GM19240 (cell line): ENCODE measurements around the gene LRMDA.

Experiments
- DNase-seq: peaks from one replicate; pipeline ENCODE4 v3.0.0; 2011; ENCODE audit warnings: low spot score; ENCODE audit not compliant: insufficient read length

Gene LRMDA

DNA sequence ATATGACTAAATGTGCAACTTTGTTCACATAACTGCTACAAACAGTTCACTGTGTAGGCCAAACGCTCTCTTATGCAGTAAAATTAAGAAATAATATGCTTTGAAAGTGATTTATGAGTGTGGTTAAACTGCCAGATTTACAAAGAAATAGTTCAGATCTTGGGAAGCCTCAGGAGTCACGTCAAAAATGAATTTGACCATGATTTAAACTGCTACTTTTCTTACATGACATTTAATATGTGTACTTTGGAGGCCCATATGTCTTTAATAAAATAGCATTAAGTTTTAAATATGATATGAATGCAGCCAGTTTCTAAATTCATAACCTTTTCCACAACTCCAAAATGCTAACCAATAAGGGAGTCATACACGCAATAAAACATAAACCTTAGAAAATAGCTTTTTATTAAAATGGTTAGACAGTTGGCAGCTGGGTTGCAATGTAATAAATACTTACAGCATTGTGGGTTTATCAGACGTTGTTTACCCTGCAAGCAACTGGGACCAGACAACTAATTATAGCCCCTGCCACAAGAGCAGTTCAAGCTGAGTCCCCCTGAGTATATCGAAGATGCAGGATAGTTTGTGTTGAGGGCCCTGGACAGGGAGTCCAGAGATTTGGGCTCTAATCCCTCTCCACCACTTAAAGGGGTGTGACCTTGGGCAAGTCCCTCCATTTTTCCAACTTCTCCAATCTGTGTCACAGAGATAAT, 640.4 kb downstream of the LRMDA start:
- DNase-seq = no peak

DNA sequence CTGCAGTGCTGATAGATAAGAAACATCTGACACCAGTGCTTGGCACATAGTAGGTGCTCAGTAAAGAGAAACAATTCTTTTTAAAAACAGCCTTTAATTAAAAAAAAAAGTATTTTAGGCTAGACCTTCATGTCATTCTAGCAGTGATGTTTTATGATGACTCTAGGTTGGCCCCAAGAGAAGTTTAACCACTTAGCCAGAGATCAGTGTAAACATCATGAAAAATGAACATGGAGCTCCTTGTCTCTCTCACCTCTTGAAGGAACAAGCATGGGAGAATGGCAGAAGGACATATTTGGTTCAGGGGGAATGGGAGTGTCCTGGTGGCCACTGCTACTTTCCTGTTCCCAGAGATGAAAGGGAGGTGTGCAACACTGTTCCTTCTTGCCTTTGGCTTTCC, 641.0 kb downstream of the LRMDA start:
- no peak for DNase-seq

DNA sequence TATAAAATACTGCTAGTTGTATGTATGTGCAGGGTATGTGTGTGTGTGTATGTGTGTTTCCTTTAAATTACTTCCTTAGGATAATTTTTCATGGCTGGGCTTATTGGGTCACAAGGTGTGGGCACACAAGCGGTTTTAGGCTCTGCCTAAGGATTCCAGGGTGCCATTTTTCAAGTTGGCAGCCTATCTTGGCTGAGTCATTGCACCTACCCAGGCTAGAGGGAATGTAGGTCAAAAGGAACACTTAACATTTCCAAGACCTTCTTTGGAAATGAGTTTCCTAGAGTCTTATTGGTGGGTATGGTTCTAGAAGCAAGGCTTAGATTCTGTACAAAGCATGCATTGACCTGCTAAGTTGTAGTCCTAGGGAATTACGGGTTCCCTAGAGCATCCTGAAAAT, 642.1 kb downstream of the LRMDA start:
- DNase-seq = no peak

DNA sequence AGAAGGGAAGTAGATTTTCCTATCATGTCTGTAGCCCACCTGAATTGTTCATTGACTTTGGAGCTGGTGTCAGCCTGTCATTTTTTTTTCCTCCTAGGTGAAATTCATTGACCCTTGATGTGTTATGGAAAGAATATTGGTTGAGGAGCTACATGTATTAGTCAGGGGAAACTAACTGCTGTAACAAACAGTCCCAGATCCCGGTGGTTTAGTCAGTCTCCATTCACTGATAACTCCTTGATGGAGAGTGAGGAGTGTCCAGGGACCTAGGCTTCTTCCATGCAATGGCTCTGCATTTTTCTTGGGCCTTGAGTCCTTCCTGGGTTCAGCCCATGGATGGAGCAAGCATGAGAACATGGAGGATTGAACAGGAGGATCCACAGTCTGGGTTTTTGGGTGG, 643.2 kb downstream of the LRMDA start:
- no peak for DNase-seq

DNA sequence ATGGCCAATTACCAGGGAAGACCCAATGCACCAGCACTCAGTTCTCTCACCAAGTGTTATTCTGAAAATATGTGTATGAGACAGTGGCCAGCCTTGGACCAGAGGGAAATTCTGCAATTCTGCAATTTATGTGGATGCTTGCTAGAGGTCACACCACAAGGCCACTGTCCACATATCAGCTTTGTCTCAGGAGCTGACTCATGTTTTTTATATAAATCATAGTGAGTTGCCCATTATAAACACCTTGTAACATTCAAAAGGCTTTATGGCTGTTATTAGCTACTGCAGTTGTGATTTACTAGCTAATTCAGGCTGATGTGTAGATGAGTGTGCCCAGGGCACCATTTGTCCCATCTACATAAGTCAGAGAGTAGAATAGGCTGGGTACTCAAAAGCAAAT, 649.0 kb downstream of the LRMDA start:
- DNase-seq = no peak

DNA sequence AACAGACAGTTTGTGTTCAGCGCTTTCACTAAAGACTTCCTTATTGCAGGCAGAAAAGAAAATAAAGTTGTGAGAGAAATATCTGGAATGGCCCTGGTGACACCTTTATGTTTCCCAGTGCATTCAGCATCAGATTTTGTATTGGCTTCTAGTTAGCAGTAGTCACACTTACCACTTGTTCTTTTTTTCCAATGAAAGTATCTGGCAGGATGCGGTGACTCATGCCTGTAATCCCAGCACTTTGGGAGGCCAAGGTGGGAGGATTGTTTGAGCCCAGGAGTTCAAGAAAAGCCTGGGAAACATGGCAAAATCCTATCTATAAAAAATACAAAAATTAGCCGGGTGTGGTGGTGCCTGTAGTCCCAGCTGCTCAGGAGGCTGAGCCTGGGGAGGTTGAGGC, 649.6 kb downstream of the LRMDA start:
- DNase-seq = no peak

DNA sequence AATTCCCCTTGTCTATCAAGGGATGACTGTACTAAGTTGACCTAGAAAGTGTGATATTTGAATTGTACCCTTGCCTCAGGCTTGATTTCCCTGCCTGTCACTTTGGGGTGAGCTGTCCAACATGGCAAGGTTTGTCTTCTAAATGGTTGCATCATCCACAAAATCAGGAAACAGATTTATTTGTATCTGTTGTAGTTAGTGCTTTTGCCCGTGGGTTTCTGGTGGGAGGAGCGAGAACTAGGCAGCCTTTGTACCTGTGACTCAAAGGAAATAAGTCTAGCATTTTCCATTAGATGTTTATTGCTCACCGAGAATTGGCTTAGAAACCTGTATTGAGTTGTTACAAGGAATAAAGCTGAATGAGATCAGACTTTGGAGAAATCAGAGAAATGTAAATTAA, 650.8 kb downstream of the LRMDA start:
- DNase-seq = no peak

DNA sequence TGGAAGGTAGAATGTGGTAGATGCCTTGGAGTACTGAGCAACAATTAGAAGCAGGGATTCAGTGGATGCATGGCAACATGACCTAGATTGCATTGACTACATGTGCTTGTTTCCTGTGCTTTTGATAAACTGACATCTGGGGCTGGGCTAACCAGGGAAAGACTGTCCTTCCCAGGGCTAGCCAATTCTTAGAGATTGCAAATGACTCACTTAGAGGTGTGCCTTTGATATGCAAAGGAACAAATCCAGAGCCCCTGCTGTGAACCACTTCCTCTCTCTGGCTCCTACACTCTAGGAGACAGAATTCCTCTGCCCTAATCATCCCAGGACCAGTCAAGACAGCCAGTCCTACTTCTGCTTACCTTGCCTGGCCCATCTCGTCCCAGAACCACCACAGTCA, 651.5 kb downstream of the LRMDA start:
- no peak for DNase-seq

DNA sequence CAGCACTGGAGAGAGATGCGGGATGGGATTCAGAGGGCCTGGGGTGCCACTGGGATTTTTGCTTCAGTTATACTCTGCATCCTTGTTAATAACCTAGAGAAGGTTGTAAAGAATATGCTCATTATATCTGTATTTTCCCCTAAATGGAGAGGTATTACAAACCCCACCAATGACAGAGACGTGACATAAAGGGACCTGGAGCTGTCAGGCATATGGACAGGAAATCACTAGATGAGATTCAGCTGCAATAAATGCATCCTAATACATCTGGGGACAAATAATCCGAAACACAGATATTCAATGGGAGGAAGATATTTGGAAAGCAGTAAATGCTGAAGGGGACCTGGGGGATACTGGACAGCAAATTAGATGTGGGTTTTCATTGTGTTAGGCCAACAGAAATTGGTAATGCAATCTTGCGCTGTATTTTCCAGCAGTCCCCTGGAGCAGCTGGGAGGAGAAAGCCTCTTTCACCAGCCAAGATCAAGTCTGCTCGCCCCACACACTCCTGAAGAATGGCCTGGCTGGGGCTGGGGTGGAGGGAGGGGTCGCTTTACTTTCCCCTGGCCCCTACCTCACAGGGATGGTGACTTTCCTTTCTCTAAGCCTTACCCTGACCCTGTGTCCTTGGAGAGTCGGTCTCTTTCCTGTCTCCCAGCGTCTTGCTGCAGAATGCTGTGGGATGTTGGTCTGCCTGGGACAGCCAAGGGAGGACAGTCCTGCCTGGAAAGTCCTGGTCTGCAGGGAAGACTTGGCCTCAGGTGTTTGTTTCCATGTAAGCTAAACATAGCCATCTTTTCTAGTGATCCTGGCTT, 653.8 kb downstream of the LRMDA start:
- DNase-seq = no peak

DNA sequence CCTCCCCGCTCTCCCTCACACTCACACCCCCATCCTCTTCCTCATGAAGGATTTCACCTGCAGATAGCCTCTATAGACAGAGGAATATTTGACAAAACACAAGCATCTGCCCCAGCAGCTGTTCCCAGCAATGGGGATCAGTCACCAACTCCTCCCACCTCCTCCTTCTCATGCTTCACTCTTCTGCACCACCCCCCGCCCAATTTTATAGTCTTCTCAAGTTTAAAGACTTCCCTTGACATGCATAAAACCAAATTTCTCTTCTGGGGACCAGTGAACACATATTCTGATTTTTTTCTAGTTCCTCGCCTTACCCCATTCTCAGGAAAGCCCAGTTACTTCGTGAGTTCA, 654.4 kb downstream of the LRMDA start:
- DNase-seq = no peak

DNA sequence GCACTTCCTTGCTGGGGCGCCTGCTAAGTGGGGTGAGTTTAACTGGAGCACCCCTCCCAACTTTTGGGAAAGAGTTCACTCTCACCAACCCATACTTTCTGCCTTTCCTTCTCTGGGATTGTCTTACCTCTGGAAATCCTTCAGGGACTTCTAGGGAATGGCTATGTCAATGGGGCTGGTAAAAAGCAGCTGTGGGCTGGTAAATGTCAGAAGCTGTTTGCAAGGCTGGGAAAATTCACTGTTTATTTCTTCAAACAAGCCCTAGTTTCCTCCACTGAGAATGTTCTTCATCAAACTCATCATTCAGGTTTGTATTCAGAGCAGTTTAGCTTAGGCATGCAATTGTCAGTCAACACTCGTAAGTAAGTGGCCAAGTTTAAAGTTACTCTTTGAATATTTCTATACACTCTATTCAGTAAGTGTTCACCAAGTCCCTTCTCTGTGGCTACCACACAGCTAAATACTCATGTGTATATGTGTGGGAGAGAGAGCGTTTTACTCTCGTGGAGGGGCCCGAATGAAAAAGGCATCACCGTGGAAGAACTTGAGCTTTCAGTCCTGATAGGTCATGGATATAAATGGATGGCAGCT, 654.8 kb downstream of the LRMDA start:
- no peak for DNase-seq

DNA sequence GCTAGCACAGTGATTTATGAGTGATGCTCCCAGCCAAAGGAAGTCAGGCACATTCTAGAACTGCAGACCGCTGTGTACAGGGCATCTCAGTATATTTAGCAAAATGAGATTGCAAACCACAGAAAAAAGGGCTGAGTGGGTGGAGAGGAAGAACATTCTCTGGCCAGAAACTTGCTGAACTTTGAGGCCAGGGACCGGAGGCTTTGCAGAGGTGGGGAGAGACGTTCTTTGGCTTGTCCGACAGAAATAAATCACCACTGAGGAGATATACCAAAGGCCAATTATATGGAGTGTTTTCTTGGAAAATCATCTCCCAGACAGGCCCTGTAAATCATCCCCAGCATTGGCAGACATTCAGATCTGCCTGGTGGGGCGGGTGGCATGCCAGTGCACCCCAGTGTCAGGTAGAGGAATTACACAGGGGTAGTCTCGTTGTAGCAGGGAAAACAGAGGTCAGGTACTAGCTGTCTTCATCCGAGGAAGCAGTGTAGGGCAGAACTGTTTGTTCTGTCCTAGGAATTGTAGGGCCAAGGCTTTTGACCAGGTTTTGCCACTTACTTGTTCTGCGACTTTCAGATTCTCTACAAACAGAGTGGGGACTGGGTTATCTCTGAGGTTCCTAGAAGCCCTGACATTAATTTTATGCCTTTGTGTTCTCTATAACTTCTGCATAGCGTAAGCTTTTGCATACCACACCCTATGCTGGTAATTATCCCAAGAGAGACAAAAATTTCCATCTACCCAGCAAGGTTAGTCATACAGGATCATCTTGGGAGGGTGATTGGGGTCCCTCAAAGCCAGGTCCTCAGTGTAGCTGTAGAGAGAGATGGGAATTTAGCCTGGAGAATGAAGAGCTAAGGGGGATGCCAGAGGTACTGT, 655.6 kb downstream of the LRMDA start:
- DNase-seq = no peak

DNA sequence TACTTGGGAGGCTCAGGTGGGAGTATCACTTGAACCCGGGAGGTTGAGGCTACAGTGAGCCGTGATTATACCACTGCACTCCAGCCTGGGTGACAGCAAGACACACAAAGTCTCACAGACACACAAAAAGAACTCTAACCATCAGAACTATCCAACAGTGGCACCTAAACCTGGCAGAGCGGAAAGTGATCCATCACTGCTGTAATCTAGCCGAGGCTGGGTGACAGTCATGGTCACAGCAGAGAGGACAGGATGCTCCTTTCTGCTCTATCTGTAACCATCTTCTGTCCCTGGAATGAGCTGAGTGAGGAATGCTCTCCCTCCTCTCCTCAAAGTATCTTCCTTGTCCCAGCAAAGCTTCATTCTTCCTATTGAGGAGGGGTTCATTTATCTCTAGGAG, 656.6 kb downstream of the LRMDA start:
- no peak for DNase-seq

DNA sequence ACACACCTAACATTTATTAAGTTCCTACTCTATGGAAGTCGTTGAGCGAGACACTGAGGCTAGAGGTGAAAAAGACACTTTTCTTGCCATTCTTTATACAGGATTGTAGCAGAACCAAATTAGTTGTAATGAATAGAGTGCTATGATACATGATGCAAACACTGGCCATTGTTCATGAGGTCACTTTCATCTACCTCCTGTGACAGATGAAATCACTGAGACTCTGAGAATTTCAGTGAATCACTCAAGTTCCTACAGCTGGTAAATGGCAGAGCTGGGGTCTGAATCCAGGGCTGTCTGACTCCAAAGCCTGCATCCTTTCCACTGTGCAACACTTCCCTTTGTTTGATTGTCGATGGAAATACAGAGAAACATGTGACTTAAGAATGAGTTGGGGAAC, 657.6 kb downstream of the LRMDA start:
- no peak for DNase-seq

DNA sequence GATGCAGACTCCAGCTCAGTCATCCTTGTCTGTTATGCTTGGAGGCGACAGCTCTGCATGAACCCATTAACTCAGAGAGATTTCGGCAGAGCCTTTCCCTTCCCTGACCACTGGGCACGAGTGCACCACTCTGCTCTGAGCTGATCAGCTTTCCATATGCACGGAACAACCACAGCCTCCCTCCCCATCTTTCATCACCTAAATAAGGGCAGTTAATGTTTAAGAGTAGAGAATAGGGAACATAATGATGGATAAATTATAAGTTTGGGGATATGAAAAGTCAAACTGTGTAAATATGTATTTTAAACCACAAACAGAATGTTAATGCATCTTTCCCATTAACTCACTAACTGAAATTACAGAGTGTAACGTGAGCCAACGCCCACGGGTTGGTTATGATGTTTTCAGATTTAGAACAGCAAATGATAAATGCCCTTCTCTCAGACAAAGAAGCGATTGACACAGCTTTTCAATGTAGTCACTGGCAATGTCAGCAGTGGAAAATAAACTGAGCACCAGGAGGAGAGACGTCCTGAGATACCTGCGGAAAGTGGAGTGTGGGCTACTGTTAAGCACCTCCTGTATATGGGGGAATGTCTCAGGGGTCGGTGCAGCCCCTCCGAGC, 658.2 kb downstream of the LRMDA start:
- DNase-seq = no peak

DNA sequence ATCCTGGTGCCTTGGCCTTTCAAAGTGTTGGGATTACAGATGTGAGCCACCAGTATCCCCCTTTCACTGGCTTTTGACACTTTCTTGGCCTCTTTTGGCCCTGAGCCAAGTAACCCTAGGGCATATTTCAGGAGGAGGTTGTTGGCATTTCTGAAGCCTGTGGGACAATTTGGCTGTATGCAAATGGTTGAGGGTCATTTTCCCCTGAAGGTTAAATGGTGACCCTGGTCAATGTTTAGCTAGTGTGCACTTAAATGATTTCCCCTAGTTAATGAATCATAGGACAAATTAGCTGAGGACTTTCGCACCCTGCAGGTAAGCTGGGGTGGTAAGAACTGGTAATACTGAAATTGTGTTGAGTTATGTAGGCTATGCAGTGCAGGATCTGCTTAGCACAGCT, 660.5 kb downstream of the LRMDA start:
- DNase-seq = no peak

DNA sequence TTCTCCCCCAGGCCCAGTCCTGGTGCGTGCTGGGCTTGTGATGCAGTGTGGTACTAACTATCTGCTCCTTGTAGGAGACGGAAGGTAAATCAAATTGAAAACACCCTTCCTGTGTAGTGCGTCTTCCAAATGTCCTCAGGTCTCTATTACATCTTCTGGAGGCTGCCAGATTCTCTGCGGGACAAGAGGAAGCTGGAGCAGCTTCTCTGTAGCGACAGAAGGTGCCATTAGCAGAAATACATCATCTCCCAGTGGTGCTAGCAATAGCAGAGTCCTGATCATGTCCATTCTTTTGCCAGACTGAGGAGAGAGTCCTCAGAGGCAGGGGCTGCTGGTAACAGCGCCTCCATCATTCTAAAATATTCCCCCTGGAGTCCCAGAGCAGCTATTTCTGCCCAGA, 675.2 kb downstream of the LRMDA start:
- DNase-seq = no peak

DNA sequence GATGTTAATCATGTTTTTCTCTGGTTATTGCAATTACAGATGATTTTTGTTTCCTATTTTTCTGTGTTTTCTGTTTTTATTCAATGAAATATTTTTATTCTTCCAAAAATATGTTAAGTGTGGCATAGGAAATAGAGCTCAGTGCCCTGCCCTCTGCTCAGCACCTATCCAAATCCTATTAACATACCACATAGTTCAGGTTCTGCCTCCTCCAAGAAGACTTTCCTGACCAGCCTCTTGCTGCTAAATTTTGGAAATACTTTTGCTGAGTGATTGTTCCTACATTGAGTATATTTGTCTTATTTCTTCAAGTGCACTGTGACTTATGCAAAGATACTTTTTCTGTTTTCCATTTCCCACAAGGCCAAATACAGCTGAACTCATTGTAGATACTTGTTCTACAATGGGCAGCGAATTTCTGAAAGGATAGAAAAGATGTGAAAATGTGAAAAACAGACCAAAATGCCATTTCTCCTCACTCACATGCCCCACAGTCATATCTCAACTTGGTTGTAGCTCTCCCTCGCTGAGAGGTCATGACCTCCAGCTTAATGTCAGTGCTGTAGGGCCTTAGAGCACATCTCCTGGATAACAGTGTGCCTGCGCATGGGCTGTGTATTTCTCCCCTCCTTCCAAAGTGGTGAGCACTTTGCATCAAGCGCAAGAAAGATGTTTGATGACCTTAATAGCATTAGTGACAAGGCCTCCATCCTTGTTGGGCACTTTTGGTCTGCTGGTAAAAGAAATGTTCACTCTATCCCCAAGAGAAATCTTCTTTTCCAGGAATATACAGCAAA, 677.3 kb downstream of the LRMDA start:
- DNase-seq = no peak

DNA sequence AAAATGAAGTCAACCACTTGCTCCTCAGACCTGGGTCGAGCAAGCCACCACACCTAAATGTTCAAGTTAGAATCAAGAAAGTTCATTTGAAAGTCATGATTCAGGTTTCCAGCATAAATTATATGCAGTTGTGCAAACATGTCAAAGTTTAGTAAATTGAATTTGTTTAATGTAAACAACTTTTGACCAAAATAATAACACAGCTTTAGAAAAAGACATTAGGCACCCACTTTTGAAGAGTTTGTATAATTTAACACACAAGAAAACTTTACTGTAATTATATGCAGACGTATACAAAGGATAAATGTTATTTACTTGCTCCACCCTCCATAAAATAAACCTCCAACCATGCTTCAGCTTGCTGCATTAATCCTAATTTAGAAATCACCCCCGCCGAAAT, 680.0 kb downstream of the LRMDA start:
- no peak for DNase-seq

DNA sequence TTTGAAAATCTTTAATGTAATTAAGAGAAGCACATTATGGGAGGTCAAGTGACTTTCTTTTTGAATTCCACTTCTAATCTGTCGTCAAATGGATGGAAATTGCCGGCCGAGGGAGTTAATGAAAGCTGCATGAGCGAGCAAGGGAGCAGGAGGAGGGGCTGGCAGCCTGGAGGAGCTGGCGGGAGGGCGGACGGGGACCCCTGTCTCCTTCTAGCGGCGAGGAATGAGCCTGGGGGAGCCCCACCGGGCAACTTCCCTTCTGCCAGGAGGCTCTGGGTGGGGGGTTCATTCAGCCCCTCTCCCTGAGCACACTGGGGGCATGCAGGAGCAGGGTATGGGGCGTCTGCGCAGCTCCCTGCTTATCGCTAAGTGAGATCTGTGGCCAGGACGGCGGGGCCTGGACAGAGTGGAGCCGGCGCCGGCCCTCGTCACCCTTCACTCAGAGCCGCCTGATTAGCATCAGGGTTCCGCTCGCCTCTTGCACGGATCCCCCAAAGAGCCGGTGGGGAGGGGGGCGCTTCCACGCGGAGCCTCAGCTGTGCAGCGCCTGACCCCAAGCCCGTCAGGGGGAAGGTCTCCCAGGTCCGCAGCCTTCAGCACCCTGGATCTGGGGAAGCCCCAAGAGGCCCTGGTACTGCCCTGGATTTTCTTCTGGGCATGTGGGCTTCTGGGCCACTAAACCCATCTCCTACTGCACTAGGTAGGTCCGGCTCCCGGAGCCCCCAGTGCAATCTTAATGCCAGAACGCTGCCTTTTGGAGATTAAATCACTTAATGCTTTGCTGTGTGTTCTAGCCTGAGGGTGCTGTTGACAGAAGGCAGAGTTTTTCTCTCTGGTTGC, 680.8 kb downstream of the LRMDA start:
- no peak for DNase-seq
